Measurements from ENCODE around the gene NTSR1.

NTSR1 gene

DNA sequence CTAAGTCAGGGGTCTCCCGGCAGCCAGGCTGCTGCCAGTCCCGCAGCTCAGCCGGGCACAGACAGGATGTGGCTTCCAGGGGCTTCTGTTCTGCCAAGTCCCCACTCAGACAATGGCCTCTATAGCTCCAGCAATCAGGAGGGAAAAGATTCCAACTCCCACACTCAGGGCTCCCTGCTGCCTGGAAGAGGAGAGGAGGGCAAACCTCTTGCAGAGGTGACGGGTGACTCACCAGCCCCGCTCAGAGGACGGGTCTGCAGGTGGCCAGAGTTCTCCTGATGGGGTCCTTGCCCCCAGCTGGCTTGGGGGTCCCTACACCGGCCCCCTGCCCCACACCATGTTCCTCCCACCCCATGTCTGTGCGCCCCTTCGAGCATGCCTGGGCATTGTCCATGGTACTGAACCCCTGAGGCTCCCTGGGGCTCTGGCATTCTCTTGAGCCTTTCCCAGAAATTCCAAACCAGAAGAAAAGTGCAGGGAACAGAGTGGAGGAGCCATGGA lies 32.6 kb downstream of the NTSR1 start:
- DNase-seq, result no peak

DNA sequence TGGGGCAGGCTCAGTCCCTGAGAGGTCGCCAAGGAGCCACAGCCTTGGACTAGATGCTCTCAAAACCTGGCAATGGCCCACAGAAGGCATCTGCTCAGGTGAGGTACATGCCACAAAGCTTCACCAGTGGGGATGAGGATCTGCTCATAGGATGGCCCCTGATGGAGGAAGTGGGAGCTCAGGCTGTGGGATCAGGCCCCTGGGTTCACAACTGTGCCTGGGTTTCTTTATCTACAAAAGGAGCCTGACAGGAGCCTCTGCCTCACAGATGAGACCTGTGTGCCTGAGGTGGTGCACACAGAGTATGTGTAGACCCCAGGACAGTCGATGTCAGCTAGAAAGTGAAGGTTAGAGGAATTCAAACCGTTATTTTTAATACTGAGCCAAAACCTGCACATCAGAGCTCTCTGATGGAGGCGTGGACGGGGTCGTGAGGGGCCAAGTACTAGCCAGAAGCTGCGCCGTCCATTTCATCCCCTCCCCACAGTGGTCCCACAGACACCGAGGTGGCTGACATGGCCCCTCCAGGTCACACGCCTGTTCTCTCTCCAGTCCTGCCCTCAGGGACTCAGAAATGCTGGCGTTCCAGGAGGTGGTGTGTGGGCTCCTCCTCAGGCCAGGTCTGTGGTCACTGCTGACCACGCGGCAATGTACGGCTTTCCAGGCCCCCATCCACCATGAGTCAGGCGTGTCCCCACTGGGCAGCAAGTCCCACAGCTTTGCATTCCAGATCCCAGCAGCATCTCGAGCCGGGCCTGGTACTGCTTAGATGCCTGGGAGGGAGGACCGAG lies 33.3 kb downstream of the NTSR1 start:
- DNase-seq, result no peak

DNA sequence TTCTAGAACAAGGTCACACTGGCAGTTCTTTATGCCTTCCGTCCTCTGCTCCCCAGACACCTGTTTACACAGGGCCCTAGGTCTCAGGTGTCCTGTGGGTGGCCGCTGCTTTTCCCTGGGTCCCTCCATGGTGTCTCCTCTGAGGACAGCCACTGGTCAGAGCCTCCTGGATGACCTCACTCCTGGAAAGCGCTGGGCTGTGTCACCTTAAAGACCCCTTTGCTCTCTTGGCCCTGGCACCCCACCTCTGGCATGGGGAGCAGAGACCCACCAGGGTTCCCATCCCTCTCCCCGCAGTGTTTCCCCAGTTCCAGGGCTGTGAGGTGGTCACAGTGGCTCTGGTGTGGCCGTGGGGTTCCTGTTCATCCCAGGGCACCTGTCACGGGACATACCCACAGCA lies 33.9 kb downstream of the NTSR1 start:
- DNase-seq, result no peak

DNA sequence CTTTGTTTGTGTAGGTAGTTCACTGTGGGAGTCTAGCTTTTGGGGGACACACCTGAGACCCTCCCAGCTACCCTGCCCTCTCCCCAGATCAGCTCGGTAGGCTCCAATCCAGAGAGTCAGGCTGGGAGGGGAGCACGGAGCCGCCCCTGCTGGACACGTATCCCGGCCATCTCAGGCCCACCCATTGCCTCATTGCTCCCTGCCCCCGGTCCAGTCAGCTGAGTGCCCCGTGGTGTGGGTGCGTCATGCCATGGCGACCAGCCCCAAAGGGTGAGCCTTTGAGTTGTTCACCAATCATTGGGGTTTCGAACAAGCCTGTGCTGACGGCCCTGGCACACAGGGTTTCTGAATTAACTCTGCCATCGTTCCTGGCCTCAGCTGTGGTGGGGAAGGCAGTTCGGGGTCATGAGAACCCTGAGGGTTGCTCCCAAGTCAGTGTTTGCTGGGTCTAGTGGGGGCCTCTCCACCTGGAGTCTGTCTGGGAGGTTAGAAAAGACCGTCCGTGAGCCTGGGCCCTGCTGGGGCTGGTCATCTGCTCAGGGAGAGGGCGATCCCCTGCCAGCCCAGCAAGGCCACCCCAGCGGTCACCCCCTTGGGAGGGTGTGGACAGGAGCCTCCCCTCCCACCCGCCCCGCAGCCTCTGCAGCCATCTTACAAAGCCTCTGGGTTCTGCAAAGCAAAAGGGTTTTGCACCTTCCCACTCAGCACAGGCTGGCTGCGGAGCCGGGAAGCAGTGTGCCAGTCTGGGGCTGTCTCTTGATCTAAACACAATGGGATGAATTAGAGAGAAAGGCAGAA lies 34.5 kb downstream of the NTSR1 start:
- DNase-seq, result no peak

DNA sequence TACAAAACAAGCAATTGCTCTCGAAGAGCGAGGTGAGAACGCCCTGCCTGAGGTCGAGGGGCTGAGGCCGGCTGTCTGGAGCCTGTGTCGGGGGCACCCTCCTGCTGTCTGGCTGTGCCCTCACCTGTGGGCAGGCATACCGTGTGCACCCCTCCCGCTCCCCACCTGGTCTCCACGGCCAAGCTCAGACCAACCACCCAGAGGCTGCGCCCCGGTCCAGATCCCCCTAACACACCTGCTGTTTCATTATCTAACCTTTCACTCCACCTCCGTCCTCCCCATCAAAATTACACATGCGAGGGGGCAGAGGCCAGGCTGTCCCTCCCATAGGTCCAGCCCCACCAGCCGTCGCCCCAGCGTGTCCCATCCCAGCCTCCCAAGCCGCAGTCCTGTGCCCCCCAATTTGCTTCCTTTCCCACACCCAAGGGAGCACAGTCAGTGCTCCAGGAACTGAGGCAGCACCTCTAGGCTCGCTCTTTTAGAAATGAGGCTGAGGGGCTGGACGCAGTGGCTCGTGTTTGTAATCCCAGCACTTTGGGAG lies 35.2 kb downstream of the NTSR1 start:
- DNase-seq, result no peak

DNA sequence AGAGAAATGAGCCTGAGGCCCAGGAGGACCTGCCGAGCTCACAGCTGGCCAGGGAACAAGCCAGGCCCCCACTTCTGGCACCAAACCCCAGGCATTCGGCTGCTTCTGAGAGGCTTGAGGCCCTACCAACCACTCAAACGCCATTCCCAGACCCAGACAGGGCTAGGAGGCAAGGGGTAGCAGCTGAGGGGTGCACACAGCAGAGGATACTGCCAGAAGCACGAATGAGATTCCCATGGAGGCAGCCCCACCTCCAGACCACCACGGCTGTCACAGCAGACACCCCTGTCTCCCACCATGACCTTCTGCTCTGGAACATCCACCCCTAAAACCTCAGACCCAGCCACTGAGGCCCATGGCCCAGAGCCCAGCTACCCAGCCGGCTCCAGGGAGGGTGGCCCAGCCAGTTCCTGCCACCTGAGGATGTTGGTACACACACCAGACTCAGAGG lies 36.1 kb downstream of the NTSR1 start:
- DNase-seq, result no peak

DNA sequence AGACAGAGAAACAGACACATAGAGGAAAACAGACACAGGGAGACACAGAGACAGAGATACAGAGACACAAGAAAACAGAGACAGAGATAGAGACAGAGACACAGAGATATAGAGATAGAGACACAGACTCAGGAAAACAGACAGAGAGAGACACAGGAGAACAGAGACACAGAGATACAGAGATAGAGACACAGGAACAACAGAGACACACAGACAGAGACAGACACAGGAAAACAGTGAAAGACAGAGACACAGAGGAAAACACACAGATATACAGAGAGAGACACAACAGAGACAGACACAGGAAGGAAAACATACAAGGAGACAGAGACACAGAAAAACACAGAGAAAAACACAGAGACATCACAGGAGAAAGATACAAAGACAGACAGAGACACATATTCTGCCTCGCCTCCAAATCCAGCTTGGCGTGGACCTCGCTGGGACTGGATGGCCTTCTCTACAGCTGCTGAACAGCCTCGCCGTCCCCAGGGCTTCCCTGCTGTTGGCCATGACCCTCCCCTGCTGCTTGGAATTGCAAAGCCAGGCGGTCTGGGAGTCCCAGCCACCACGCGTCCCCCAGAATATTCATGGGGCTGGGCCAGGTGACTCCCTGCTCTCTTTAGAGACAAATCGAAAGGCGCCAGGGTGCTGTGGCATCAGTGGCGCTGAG lies 36.8 kb downstream of the NTSR1 start:
- DNase-seq, result no peak

DNA sequence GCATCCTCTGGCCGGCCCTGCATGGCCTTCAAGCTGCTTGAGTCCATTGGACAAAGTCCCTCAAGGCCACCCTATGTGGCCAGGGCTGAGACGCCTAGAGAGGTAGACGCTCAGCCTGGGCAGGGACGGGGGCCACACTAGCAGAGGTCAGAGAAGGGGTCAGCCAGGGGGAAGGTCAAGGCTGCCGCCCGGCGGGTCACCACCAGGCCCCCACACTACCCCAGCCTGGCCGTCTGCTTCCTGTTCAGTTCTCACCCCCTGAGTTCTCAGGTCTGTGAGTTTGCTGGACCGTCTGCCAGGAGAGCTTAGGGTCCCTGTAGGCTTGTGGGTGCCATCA lies 37.3 kb downstream of the NTSR1 start:
- no peak for DNase-seq

DNA sequence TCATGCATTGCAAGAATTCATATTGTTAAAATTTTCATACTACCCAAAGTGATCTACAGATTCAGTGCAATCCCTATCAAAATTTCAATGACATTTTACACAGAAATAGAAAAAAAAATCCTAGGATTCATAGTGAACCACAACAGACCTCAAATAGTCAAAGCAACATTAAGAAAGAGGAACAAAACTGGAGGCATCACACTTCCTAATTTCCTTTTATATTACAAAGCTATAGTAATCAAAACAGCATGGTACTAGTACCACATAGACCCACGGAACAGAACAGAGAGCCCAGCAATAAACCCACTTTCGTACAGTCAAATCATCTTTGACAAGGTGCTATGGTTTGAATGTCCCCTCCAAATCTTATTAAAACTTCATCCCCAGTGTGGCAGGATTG lies 39.7 kb downstream of the NTSR1 start:
- DNase-seq, result no peak

DNA sequence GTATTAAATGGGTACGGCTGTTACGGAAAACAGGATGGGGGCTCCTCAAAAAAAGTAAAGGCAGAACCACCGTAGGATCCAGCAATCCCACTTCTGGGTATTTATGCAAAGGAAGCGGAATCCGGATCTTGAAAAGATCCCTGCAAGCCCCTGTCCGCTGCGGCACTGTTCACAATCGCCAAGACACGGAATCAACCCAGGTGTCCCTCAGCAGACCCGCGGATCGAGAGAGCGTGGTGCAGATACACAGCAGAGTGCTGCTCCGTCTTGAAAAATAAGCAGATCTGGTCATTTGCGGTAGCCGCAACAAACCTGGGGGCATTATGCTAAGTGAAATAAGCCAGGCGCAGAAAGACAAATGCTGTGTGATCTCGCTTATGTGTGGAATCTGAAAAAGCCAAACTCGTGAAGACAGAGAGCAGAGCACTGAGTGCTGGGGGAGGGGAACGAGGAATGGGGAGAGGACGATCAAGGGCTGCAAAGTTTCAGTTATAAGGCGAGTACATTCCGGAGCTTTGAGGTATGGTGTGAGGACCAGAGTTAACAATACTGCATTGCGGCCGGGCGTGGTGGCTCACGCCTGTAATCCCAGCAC lies 41.3 kb downstream of the NTSR1 start:
- DNase-seq, result no peak

DNA sequence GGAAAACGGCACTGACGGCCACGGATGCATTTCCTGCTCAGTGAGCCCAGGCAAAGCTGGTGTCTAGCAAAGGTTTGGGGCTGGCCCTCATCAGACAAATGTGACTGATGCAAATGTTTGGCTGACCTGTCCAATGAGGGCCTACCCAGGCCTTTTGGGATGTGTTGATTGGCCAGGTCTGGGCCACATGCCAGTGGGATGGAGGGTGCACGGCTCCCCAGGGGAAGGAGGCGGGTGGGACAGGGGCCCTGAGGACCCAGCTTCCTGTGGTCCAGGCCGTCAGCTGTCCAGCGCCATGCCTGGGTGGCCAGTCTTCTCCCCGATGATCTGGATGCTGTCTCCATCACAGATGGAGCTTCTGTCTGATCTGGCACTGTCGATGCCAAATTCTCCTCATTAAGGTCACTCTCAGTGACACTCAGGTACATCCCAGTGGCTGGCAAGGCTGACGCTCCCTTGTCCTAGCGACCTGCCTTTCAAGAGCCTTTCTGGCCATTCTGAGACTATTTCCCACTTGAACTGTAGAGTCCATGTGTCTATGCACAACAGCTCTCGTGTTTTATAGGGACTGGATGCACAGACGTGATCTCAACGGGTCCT lies 43.0 kb downstream of the NTSR1 start:
- DNase-seq, result no peak

DNA sequence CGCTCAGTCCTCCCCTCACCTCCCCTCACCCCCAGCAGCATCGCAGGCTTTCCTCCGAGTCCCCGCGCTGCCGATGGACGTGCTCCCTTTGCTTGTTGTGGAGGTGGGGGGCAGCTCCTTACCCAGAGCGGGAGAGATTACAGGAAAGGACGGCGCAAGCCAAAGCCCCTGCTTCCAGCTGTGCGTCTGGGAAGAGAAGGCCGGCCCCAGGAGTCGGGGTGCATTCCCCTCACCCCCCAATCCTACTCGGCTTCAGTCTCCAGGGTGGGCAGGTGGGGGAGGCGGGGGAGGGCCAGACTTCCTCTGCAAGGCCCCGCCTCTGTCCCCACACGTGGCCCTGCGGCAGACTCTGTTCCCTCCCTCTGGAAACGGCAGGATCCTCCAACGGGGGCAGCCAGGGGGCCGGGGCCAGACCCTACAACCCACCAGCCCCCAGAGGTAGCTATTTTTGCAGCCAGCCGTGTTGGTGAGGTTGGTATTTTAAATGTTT lies 43.6 kb downstream of the NTSR1 start:
- no peak for DNase-seq

DNA sequence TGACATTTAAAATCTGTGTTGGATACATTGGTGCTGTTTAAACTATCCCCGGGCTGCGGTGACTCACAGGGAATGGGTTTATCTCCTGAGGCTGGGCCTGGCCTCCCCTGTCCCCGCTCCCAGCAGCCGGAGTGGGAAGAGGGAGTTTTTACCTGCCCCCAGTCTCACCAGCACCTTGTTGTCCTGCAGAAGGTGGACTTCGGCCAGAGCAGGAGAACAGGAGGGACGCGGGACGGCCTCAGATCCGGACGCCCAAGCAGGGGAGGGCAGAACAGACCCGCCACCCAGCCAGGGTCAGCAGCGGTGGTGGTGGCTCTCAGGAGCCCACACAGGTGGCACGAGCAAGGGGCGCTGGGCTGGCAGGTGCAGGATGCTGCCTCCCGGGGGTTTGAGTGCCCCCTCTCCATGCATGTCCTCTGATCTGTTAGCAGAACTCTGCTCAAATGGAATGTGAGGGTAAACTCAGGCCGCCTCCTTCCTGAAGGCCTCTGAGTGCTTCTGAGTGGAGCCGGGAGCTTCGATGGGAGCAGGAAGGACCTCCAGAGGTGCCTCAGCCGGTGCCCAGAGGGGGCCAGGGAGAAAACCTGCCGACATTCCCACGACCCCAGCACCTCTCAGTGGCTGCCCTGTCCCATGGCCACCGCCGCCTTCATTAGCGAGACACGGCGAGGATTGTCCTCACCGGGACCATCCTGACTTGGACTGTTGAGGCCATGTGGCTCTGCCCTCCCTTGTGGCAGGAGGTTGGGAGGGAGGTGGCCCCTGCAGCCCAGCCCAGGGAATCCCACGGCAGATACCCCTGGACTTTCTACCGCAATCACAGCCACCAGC lies 44.2 kb downstream of the NTSR1 start:
- DNase-seq, result no peak

DNA sequence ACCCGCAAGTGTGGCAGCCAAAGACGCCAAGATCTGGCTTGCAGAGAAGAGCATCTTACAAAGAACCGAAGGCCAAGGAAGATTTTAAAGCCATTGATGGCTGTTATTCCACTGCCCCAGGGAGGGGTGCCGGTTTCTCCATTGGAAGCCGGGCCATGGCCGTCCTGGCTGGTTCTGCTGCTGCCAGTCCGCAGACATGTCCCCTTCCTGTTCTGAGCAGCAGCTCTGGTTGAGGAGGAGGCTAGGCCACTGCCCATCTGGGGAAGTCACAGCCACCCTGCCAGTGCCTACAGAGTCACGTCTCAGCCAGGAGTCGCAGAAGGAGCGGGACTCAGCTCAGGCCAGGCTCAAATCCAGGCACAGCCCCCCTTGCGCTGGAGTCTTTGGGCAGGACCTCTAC lies 45.0 kb downstream of the NTSR1 start:
- no peak for DNase-seq

DNA sequence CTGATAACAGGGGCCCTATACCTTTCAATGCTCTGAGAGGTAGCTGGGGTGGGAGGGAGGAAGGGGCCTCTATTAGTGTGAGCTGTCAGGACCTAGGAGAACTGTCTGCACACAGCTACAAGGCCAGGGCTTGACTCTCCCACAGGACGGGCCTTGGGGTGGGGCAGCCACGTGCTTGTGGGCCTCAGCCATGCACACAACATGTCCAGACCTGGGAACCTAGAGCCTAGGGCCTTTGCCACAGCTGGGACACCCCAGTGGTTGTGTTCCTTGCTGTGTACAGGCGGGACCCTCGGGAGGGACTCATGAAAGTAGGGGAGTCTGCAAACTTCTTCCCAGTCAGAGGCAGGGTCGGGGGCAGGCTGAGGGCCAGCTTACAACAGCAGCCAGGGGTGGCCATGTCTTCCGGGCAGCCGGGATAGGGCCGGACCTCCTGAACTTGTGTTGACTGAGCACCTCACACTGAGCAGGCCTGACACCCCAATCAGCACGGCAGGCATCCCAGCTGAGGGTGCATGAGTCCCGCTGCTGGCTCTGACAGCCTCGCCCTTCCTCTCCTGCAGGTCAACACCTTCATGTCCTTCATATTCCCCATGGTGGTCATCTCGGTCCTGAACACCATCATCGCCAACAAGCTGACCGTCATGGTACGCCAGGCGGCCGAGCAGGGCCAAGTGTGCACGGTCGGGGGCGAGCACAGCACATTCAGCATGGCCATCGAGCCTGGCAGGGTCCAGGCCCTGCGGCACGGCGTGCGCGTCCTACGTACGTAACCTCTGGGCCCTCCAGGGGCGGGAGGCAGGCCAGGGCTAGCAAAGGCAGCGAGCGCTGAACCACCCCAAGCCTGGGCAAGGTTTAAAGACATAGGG lies 45.7 kb downstream of the NTSR1 start:
- DNase-seq, result no peak

DNA sequence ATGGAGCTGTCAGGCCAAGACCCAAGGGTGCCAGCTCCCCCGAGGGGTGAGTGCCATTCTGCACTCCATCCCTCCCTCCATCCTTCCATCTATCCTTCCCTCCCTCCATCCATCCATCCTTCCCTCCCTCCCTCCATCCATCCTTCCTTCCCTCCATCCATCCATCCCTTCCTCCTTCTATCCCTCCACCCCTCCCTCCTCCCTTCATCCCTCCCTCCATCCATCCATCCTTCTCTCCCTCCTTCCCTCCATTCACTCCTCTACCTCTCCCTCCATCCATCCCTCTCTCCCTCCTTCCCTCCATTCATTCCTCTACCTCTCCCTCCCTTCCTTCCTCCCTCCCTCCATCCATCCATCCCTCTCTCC lies 46.3 kb downstream of the NTSR1 start:
- no peak for DNase-seq

DNA sequence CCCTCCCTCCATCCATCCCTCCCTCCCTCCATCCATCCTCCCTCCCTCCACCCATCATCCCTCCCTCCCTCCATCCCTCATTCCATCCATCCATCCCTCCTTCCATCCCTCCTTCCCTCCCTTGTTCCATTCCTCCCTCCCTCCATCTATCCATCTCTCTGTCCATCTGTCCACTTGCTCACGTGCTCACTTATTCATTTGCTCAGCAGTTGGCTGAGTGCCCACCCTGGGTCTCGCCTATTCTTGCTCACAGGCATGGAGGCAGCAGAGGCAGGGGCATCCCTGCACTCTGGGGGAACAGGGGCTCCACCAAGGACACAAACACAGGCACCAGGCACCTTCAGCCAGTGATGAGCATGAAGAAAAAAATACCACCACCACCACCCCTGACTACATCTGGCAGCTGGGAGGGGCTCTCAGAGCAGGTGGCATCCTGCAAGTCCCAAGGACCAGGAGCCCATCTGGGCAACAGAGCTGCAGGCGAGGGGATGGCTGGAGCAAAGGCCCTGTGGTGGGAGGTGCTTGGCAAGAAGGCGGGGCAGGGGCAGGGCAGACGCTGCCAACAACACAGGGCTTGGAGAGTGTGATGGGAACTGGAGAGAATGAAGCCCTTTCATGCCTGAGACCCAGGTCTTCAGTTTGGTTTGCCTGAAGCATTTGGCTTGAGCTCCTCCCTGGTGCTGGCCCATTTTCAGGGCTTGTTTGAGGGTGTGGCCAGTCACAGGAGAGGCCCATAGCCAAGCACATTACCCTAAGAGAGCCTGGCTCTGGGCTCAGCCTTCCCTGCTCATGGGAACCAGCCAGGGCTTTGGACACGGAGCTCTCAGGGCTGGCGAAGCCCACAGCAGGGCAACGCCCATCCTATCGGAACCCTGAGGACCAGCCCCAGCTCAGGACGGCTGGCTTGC lies 47.4 kb downstream of the NTSR1 start:
- no peak for DNase-seq

DNA sequence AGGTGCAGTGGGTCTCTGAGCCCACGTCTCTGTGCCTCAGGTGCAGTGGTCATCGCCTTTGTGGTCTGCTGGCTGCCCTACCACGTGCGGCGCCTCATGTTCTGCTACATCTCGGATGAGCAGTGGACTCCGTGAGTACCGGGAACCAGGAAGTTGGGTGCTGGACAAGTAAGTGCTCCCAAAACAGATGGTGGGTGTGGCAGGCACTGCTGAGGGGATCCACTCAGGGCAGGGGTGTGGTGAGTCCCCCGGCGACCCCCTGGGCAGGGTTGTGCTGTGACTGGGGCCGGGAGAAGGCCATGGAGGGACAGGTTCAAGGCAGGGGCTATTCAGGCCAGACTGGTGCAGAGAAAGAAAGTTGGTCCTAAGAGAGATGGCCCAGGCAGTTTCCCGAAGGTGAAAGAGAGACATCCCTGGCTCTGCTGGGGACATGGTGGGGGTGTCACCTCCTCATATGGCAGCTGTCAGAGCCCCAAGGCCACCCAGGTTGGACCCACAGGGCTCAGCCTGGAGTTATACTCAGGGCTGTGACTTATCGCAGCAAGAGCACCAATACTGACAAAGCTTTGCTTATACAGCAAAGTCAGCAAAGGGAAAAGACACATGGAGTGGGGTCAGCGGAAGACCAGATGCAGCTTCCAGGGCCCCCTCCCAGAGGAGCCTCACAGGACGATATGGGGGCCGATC lies 49.7 kb downstream of the NTSR1 start:
- no peak for DNase-seq

DNA sequence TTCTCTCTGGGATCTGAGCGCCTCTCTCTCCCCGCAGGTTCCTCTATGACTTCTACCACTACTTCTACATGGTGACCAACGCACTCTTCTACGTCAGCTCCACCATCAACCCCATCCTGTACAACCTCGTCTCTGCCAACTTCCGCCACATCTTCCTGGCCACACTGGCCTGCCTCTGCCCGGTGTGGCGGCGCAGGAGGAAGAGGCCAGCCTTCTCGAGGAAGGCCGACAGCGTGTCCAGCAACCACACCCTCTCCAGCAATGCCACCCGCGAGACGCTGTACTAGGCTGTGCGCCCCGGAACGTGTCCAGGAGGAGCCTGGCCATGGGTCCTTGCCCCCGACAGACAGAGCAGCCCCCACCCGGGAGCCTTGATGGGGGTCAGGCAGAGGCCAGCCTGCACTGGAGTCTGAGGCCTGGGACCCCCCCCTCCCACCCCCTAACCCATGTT lies 51.4 kb downstream of the NTSR1 start:
- DNase-seq, result no peak

All from activated CD4-positive, alpha-beta T cell treated with anti-CD3 and anti-CD28 coated beads, Interleukin-10, Interleukin-2, amounts not matched to agents 100 ng/mL and 50 ng/mL, durations not matched to agents 16 hours and 8 hours (primary cell).